GM12878 (cell line): ENCODE results near the gene LHFPL2. TPM values are rescaled to one million over a fixed set of nuclear protein-coding genes. Genes with fewer than 3 reads are reported as not detected.

ENCODE experiments used
- ATAC-seq: fragments of 200-7000 bp; cut with Tn5 transposase; 3 replicates; pipeline ENCODE4 v1.9.1; 2020; ENCODE audit warnings: mild to moderate bottlenecking, moderate library complexity
- BruUV-seq: library from RNA; stranded (reverse); fragments of 400-500 nt; replicated peaks from 2 replicates; lab custom pipeline; 2021; lab: Mats Ljungman, UMichigan
- CTCF ChIA-PET: fragments of 300-600 bp; sonication (Branson Sonifier 250); formaldehyde crosslinking; extraction: SDS; loops from one replicate; lab custom pipeline; 2021; ENCODE audit warnings: inconsistent platforms; lab: Yijun Ruan, JAX
- POLR2A ChIA-PET: fragments of 350-600 bp; formaldehyde crosslinking; extraction: SDS; loops from one replicate; lab custom pipeline; 2021; ENCODE audit warnings: inconsistent platforms; lab: Charles Lee
- RAD21 ChIA-PET: fragments of 300-600 bp; sonication (Branson Sonifier 250); formaldehyde crosslinking; loops from one replicate; lab custom pipeline; 2023; ENCODE audit warnings: antibody characterized with exemption; ENCODE audit not compliant: unreplicated experiment; lab: Charles Lee
- SMC1A ChIA-PET: fragments of 300-600 bp; sonication (Branson Sonifier 250); formaldehyde crosslinking; loops from one replicate; lab custom pipeline; 2023; ENCODE audit not compliant: unreplicated experiment, uncharacterized antibody; lab: Charles Lee
- DNase-seq: peaks from one replicate; pipeline ENCODE4 v3.0.0-alpha.2; 2011; ENCODE audit warnings: low read depth, low spot score
- FAIRE-seq: peaks from 3 replicates; lab custom pipeline; 2011; peaks lifted over from hg19 to GRCh38; lab: Jason Lieb, UNC
- H2AFZ ChIP-seq: 2 replicates; pipeline ENCODE4 v1.6.0; 2011; ENCODE audit warnings: low read depth, low read length, control low read depth; ENCODE audit not compliant: control insufficient read depth
- H3K27ac ChIP-seq: 2 replicates; pipeline ENCODE4 v1.5.1; 2011; ENCODE audit warnings: control low read depth; ENCODE audit not compliant: control insufficient read depth, insufficient read depth
- H3K27me3 ChIP-seq, 2 experiments: replicated peaks in 1 of 2; 2 replicates each; pipeline versions ENCODE4 v1.6.0 to v1.6.1; 2011; ENCODE audit warnings: low read length in 1 of 2; ENCODE audit not compliant: control insufficient read depth in 2 of 2, insufficient read depth in 2 of 2
- H3K36me3 ChIP-seq, 2 experiments: 2 replicates each; pipeline ENCODE4 v1.5.1; 2011; ENCODE audit warnings: low read length in 1 of 2; ENCODE audit not compliant: control insufficient read depth in 2 of 2, insufficient read depth in 2 of 2
- H3K4me1 ChIP-seq: 2 replicates; pipeline ENCODE4 v1.6.1; 2011; ENCODE audit warnings: mild to moderate bottlenecking, low read length, moderate library complexity, mixed read lengths; ENCODE audit not compliant: control insufficient read depth, insufficient read depth
- H3K4me2 ChIP-seq: 2 replicates; pipeline ENCODE4 v1.6.0; 2011; ENCODE audit warnings: control low read depth; ENCODE audit not compliant: control insufficient read depth, insufficient read depth
- H3K4me3 ChIP-seq: fragments of 200-600 bp; sonication (generic); 2 replicates; pipeline ENCODE4 v1.5.1; 2016
- H3K79me2 ChIP-seq: 2 replicates; pipeline ENCODE4 v1.6.0; 2011; ENCODE audit warnings: low read length; ENCODE audit not compliant: control insufficient read depth, insufficient read depth
- H3K9ac ChIP-seq: 2 replicates; pipeline ENCODE4 v1.8.0; 2011; ENCODE audit warnings: low read length, control low read depth, mixed read lengths; ENCODE audit not compliant: control insufficient read depth, insufficient read depth
- H3K9me3 ChIP-seq: replicated peaks from 3 replicates; pipeline ENCODE4 v1.5.1; 2011; ENCODE audit warnings: mild to moderate bottlenecking, low read length; ENCODE audit not compliant: control insufficient read depth, insufficient read depth
- H4K20me1 ChIP-seq: 2 replicates; pipeline ENCODE4 v1.6.0; 2011; ENCODE audit not compliant: control insufficient read depth, insufficient read depth
- CEBPB ChIP-seq, 2 experiments: fragments of 150-350 bp in 1 of 2; IDR thresholded peaks; 2 replicates each; pipeline ENCODE4 v1.6.1; 2012 to 2014; ENCODE audit warnings: low read depth in 2 of 2, low read length in 2 of 2, borderline replicate concordance in 1 of 2, inconsistent platforms in 1 of 2
- FOXK2 ChIP-seq: fragments of 450-650 bp; IDR thresholded peaks from 2 replicates; pipeline ENCODE4 v1.6.1; 2017; ENCODE audit warnings: mild to moderate bottlenecking, moderate library complexity
- GATAD2B ChIP-seq: fragments of 450-650 bp; conservative IDR thresholded peaks from 2 replicates; pipeline ENCODE4 v1.6.1; 2017; ENCODE audit warnings: low read depth, mild to moderate bottlenecking, moderate library complexity
- HSF1 ChIP-seq: fragments of 150-350 bp; IDR thresholded peaks from 2 replicates; pipeline ENCODE4 v1.6.1; 2014; ENCODE audit warnings: mild to moderate bottlenecking, low read depth, low read length
- NR2C2 ChIP-seq: IDR thresholded peaks from 2 replicates; pipeline ENCODE4 v1.6.1; 2011; ENCODE audit warnings: borderline replicate concordance, low read depth; ENCODE audit not compliant: control insufficient read depth, insufficient read length
- NRF1 ChIP-seq: conservative IDR thresholded peaks from 2 replicates; pipeline ENCODE4 v1.6.1; 2011; ENCODE audit warnings: mild to moderate bottlenecking, low read depth, low read length, improper control_type of control experiment
- PKNOX1 ChIP-seq: fragments of 450-650 bp; IDR thresholded peaks from 2 replicates; pipeline ENCODE4 v1.6.1; 2016; ENCODE audit warnings: mild to moderate bottlenecking
- POU2F2 ChIP-seq: IDR thresholded peaks from 3 replicates; pipeline ENCODE4 v1.6.1; 2011; ENCODE audit warnings: low read depth, mild to moderate bottlenecking, low read length, borderline replicate concordance
- RAD21 ChIP-seq: IDR thresholded peaks from 2 replicates; pipeline ENCODE4 v1.6.1; 2011; ENCODE audit warnings: mild to moderate bottlenecking, low read depth, low read length, moderate library complexity; ENCODE audit not compliant: insufficient read depth
- SIN3A ChIP-seq: IDR thresholded peaks from 2 replicates; pipeline ENCODE4 v1.6.1; 2012; ENCODE audit warnings: low read depth, low read length, improper control_type of control experiment
- SMC3 ChIP-seq: IDR thresholded peaks from 2 replicates; pipeline ENCODE4 v1.6.1; 2011; ENCODE audit warnings: low read length, improper control_type of control experiment, borderline replicate concordance
- STAT3 ChIP-seq: IDR thresholded peaks from 2 replicates; pipeline ENCODE4 v1.6.1; 2011; ENCODE audit warnings: low read depth, low read length, improper control_type of control experiment
- ZSCAN29 ChIP-seq: fragments of 450-650 bp; IDR thresholded peaks from 2 replicates; pipeline ENCODE4 v1.6.1; 2017; ENCODE audit warnings: mild to moderate bottlenecking, moderate library complexity
- WGBS: methylation state at CpG from one replicate; pipeline ENCODE4 v1.1.6; 2016; ENCODE audit warnings: low lambda C conversion rate; ENCODE audit not compliant: insufficient replicate concordance, insufficient coverage; ENCODE audit errors: missing lambda C conversion rate; 5-methylcytosine and 5-hydroxymethylcytosine counted together
- in situ Hi-C: fragments of 300-500 bp; cut with MboI; formaldehyde crosslinking; loops from 9 replicates; pipeline ENCODE4 v1.14.3; 2018; ENCODE audit warnings: mixed read lengths
- intact Hi-C: fragments of 100-400 bp; cut with micrococcal nuclease; formaldehyde crosslinking; loops from one replicate; pipeline ENCODE4 v1.14.2; 2022; ENCODE audit not compliant: unreplicated experiment
- polyA plus RNA-seq, 11 experiments: library from polyadenylated mRNA; depleted of rRNA in 4 of 11; unstranded in 6 of 11; stranded (reverse) in 5 of 11; fragments of >200 nt; fragmentation: Nextera tagmentation in 4 of 11; fragmentation: Illumina TruSeq in 1 of 11; extraction: Ambion mirVana in 4 of 11; extraction: Trizol in 1 of 11; gene quantifications; 1 replicate in 1 of 11; 2 replicates in 10 of 11; pipeline versions ENCODE4 v1.2.1 to v1.2.3, GENCODE V29; 2011 to 2016; ENCODE audit warnings: inconsistent platforms in 2 of 11, missing spikeins in 2 of 11, low read depth in 1 of 11
- total RNA-seq, 4 experiments: library from RNA; depleted of rRNA in 3 of 4; stranded (reverse); fragments of >200 nt in 3 of 4; fragmentation: Illumina TruSeq in 1 of 4; extraction: Trizol in 1 of 4; gene quantifications; 2 replicates each; pipeline versions ENCODE4 v1.2.1 to v1.2.3, GENCODE V29; 2013 to 2021
- TF ChIP-seq, protein P1 (sequence below), 3 experiments: IDR thresholded peaks in 2 of 3; conservative IDR thresholded peaks in 1 of 3; 2 replicates each; pipeline ENCODE4 v1.5.1; 2011; ENCODE audit warnings: low read depth in 3 of 3, low read length in 3 of 3, mild to moderate bottlenecking in 3 of 3, control low read depth in 2 of 3, moderate library complexity in 2 of 3, inconsistent platforms in 1 of 3, mixed read lengths in 1 of 3; ENCODE audit not compliant: control insufficient read depth in 2 of 3, insufficient read depth in 1 of 3; ENCODE audit errors: extremely low read depth in 1 of 3
- TF ChIP-seq, protein P2 (sequence below): fragments of 450-650 bp; formaldehyde crosslinking; IDR thresholded peaks from 2 replicates; pipeline ENCODE4 v1.5.0; 2022; ENCODE audit warnings: mild to moderate bottlenecking, missing genetic modification characterization

LHFPL2 gene
- total and polyA plus RNA-seq, 10 of the 15 experiments (the other 5 are each of a cell fraction or from before 2014, with no cell fraction given) = 4.1 to 21.8 (median 12.5) TPM

DNA sequence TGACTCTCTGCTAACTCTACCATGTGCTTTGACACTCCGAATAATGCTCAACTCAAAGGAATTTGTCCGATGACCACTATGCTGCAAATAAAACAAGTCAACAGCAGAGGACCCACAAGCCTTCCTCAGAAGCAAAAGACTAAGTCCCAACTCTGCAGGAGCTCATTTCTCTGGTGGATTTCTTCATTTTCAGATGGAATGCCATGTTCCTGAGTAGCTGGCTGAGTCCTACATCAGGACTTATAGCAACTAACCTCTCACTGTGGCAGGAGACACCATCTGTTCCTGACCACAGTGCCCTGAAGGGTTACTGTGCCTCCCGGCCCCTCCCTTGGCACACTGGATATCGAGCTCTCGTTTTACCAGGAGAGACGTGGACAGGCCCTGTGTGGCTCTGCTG, 20.8 kb downstream of the LHFPL2 start (continued):
- TF ChIP-seq NR2C2 = no peak

DNA sequence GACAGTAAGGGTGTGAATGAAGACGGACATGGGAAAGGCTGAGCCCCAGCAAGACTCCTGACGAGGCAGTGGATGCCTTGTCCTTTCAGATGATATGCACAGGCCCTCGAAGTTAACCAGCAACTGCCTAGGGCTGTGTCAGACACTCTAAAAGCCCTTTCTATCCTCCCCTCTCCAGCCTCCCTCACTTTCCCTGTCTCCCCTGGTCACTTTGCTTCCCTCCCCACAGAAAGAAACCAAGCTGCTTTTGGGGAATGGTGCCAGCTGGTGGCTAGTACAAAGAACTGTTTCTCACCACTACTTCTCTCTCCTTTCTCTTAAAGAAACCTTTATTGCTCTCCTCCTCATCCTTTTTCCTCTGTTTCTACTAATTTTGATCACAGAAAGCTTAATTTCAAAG, 21.4 kb downstream of the LHFPL2 start:
- ChIA-PET SMC1A (interaction anchor here (0.9 to 2.9 kb wide), 5 partner anchors 10 to 114 kb away, joined by 3 to 13 read pairs (median 6); no protein-coding TSS in a partner anchor), POLR2A (interaction anchor here (1.0 kb wide), 1 partner anchor 11 kb away, joined by 3 read pairs; no protein-coding TSS in a partner anchor), CTCF (interaction anchor here (0.8 to 1.8 kb wide), 9 partner anchors 10 to 198 kb away, joined by 3 to 9 read pairs (median 4); no protein-coding TSS in a partner anchor), RAD21 (interaction anchor here (1.3 to 2.4 kb wide), 3 partner anchors 33 to 85 kb away, joined by 3 to 6 read pairs (median 4); no protein-coding TSS in a partner anchor)
- no peak for FAIRE-seq
- in situ Hi-C loops = no loop called here
- Histone ChIP-seq H3K4me1 (no peaks in the 10 kb centered on the region), H3K79me2 (no peaks in the 10 kb centered on the region), H3K4me2 (no peak overlapping the region), H3K4me3 (no peak overlapping the region), H3K9me3 (no peaks in the 10 kb centered on the region), H3K36me3 (peaks cover 22% of the 10 kb centered on the region in 2 experiments), H2AFZ (no peak overlapping the region), H3K27ac (no peak overlapping the region), H3K27me3 (no peaks in the 10 kb centered on the region), H4K20me1 (no peaks in the 10 kb centered on the region), H3K9ac (no peak overlapping the region)
- ATAC-seq = no peak
- no TSS peak for BruUV-seq
- no peak for DNase-seq
- 79% methylated on average over 3 of the region's 3 CpGs for WGBS
- intact Hi-C loops = no loop called here
- TF ChIP-seq PKNOX1 (no peak), CEBPB (IDR thresholded peaks at IDR 0.05; ENCODE audit: borderline replicate concordance in 1 of 2, low read depth in 2 of 2, low read length in 2 of 2) (no peak), POU2F2 (no peak), GATAD2B (no peak), RAD21 (peak; percentile 56), ZSCAN29 (no peak), SMC3 (peak; percentile 17; the same call in 1 of the 2 replicates), NRF1 (no peak), SIN3A (no peak), HSF1 (no peak), STAT3 (no peak), FOXK2 (no peak)
- TF ChIP-seq, protein P1, sequence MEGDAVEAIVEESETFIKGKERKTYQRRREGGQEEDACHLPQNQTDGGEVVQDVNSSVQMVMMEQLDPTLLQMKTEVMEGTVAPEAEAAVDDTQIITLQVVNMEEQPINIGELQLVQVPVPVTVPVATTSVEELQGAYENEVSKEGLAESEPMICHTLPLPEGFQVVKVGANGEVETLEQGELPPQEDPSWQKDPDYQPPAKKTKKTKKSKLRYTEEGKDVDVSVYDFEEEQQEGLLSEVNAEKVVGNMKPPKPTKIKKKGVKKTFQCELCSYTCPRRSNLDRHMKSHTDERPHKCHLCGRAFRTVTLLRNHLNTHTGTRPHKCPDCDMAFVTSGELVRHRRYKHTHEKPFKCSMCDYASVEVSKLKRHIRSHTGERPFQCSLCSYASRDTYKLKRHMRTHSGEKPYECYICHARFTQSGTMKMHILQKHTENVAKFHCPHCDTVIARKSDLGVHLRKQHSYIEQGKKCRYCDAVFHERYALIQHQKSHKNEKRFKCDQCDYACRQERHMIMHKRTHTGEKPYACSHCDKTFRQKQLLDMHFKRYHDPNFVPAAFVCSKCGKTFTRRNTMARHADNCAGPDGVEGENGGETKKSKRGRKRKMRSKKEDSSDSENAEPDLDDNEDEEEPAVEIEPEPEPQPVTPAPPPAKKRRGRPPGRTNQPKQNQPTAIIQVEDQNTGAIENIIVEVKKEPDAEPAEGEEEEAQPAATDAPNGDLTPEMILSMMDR (IDR thresholded peaks at IDR 0.05 in 2 of 3, conservative IDR thresholded peaks at IDR 0.05 in 1 of 3; ENCODE audit: control insufficient read depth in 2 of 3, extremely low read depth in 1 of 3, insufficient read depth in 1 of 3, low read depth in 3 of 3, low read length in 3 of 3) = peak; percentile 25 to 33 (median 28); a peak in 3 of 6 replicates
- TF ChIP-seq, protein P2, sequence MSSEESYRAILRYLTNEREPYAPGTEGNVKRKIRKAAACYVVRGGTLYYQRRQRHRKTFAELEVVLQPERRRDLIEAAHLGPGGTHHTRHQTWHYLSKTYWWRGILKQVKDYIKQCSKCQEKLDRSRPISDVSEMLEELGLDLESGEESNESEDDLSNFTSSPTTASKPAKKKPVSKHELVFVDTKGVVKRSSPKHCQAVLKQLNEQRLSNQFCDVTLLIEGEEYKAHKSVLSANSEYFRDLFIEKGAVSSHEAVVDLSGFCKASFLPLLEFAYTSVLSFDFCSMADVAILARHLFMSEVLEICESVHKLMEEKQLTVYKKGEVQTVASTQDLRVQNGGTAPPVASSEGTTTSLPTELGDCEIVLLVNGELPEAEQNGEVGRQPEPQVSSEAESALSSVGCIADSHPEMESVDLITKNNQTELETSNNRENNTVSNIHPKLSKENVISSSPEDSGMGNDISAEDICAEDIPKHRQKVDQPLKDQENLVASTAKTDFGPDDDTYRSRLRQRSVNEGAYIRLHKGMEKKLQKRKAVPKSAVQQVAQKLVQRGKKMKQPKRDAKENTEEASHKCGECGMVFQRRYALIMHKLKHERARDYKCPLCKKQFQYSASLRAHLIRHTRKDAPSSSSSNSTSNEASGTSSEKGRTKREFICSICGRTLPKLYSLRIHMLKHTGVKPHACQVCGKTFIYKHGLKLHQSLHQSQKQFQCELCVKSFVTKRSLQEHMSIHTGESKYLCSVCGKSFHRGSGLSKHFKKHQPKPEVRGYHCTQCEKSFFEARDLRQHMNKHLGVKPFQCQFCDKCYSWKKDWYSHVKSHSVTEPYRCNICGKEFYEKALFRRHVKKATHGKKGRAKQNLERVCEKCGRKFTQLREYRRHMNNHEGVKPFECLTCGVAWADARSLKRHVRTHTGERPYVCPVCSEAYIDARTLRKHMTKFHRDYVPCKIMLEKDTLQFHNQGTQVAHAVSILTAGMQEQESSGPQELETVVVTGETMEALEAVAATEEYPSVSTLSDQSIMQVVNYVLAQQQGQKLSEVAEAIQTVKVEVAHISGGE (CRISPR knock-in tag) = no peak
